Progenitor cell of endocrine pancreas (in vitro differentiated cells): Measurements from ENCODE around the gene FIGNL2. TPM values are rescaled to one million over a fixed set of nuclear protein-coding genes. Genes with fewer than 3 reads are reported as not detected.

Source experiments
- DNase-seq: peaks from one replicate; pipeline ENCODE4 v3.0.0; 2021; ENCODE audit warnings: low spot score; ENCODE audit not compliant: unreplicated experiment
- H3K27ac Mint-ChIP-seq: 2 replicates; pipeline ENCODE4 v1.8.0; 2021; ENCODE audit warnings: mild to moderate bottlenecking, moderate library complexity, mixed read lengths
- H3K27me3 Mint-ChIP-seq: 2 replicates; pipeline ENCODE4 v1.8.0; 2021; ENCODE audit warnings: mixed read lengths
- H3K36me3 Mint-ChIP-seq: 2 replicates; pipeline ENCODE4 v1.8.0; 2022; ENCODE audit warnings: mixed read lengths; ENCODE audit not compliant: insufficient read depth
- H3K4me1 Mint-ChIP-seq: 2 replicates; pipeline ENCODE4 v1.8.0; 2021; ENCODE audit warnings: low read depth, mixed read lengths
- H3K4me3 Mint-ChIP-seq: 2 replicates; pipeline ENCODE4 v1.8.0; 2021; ENCODE audit warnings: low read depth, mild to moderate bottlenecking, moderate library complexity, mixed read lengths
- H3K9me3 Mint-ChIP-seq: 2 replicates; pipeline ENCODE4 v1.8.0; 2021; ENCODE audit warnings: low read depth, mixed read lengths
- CTCF ChIP-seq: fragments of 200-600 bp; sonication (generic); IDR thresholded peaks from one replicate; pipeline ENCODE4 v1.5.0; 2021; ENCODE audit warnings: antibody characterized with exemption, mild to moderate bottlenecking; ENCODE audit not compliant: unreplicated experiment
- total RNA-seq: library from RNA; stranded (reverse); gene quantifications from 2 replicates; pipeline ENCODE4 v1.2.1, GENCODE V29; 2021

The FIGNL2 gene
- total RNA-seq, 1 donor from 2014 or later: 46.7 TPM

DNA sequence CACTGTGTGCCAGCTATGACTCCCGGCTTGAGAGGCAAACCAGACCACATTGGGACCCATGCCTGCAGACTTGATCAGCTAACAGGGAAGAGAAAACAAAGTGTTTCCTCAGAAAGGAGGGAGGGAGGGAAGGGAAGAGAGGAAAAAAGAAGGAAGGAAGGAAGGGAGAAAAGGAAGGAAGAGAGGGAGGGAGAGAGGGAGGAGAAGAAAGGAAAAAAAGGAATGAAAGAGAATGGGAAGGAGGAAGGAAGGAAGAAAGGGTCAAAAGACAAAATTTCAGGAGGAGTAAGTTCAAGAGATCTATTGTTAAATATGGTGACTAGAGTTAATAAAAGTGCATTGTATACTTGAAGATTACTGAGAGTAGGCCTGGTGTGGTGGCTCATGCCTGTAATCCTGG is 18.9 kb downstream of the FIGNL2 start:
- no peak for TF ChIP-seq CTCF
- no peak overlapping the region for H3K4me3 Mint-ChIP-seq
- DNase-seq: no peak
- no peaks in the 10 kb centered on the region for H3K27me3 Mint-ChIP-seq
- no peaks in the 10 kb centered on the region for H3K9me3 Mint-ChIP-seq
- H3K36me3 Mint-ChIP-seq: peaks cover 10% of the 10 kb centered on the region
- H3K27ac Mint-ChIP-seq: no peak overlapping the region
- H3K4me1 Mint-ChIP-seq: peaks cover 29% of the 10 kb centered on the region

- Mint-ChIP-seq H3K9me3 (no peaks in the 10 kb centered on the region), H3K27me3 (no peaks in the 10 kb centered on the region), H3K4me3 (no peak overlapping the region), H3K4me1 (peaks cover 29% of the 10 kb centered on the region), H3K36me3 (peaks cover 10% of the 10 kb centered on the region), H3K27ac (peak overlapping the region; percentile 54)
- TF ChIP-seq CTCF: no peak
- no peak for DNase-seq
Measured at GRCh38 chr12:51829011-51829481, 19.5 kb downstream of the FIGNL2 start.

GRCh38 chr12:51827925-51828818 is 20.3 kb downstream of the FIGNL2 start:
- Mint-ChIP-seq H3K4me1 (peaks cover 25% of the 10 kb centered on the region), H3K9me3 (no peaks in the 10 kb centered on the region), H3K27me3 (no peaks in the 10 kb centered on the region), H3K4me3 (peak overlapping the region; percentile 4), H3K27ac (peak overlapping the region; percentile 53), H3K36me3 (peaks cover 6% of the 10 kb centered on the region)
- no peak for DNase-seq
- no peak for TF ChIP-seq CTCF

DNA sequence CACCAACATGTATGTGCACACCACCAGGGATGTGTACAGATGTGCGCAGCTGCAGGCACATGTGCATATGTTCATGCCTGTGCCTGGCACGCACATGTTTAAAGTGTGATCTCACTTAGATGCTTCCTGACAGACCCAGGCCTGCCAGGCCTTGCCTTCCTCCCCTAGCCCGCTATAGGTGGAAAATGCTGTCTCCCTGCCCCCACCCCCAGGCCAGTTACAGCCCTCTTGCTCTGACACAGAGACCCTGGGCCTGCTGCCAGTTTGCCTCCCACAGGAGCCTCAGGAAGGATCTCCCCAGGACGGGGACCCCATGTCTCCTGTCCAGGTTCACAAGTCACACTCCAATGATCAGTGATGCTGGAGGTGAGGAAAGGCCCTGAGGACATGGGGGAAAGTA is 21.6 kb downstream of the FIGNL2 start:
- H3K9me3 Mint-ChIP-seq: no peaks in the 10 kb centered on the region
- peaks cover 22% of the 10 kb centered on the region for H3K4me1 Mint-ChIP-seq
- peaks cover 7% of the 10 kb centered on the region for H3K27me3 Mint-ChIP-seq
- TF ChIP-seq CTCF: no peak
- peaks cover 16% of the 10 kb centered on the region for H3K36me3 Mint-ChIP-seq
- no peak for DNase-seq
- no peak overlapping the region for H3K4me3 Mint-ChIP-seq
- no peak overlapping the region for H3K27ac Mint-ChIP-seq

DNA sequence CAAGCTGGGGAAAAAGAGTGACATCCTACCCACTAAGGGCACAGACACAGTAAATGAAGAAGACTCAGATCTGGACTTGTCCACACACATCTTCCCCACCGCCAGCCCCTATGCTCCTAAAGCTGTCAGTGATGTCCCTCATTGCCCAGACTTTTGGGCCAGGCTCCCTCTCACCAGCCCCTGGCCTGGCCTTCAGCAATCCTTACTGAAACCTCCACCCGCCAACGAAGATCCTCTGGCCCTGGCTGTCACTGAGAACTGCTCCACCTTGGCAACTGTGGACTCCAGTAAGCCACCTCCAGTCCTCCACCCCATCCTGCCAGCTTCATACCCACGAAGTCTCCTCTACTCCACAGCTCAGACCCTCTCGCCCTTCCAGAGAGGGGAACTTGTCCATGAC is 23.3 kb downstream of the FIGNL2 start:
- no peak for TF ChIP-seq CTCF
- Mint-ChIP-seq H3K4me1 (peaks cover 20% of the 10 kb centered on the region), H3K9me3 (no peaks in the 10 kb centered on the region), H3K36me3 (peaks cover 16% of the 10 kb centered on the region), H3K27me3 (peaks cover 7% of the 10 kb centered on the region), H3K4me3 (no peak overlapping the region), H3K27ac (no peak overlapping the region)
- no peak for DNase-seq
